Cardiac muscle cell (in vitro differentiated cells and primary cell): ENCODE results near the gene HACD4. TPM values are rescaled to one million over a fixed set of nuclear protein-coding genes. Genes with fewer than 3 reads are reported as not detected.
A peak's percentile ranks its signal among the peaks of the same experiment; 100 is the strongest.

Experiments used
- DNase-seq, 2 donors: peaks; one replicate each; pipeline versions ENCODE4 v3.0.0 to v3.0.0-alpha.2; 2010 to 2017; ENCODE audit warnings: low read depth in 1 of 2, low spot score in 1 of 2
- H3K27ac ChIP-seq: fragments of 200-600 bp; sonication (generic); 2 replicates; pipeline ENCODE4 v1.5.1; 2016
- H3K27me3 ChIP-seq: fragments of 200-600 bp; sonication (generic); 2 replicates; pipeline ENCODE4 v1.6.0; 2016; ENCODE audit warnings: control low read depth
- H3K36me3 ChIP-seq: fragments of 200-600 bp; sonication (generic); 2 replicates; pipeline ENCODE4 v1.5.1; 2016; ENCODE audit warnings: control low read depth
- H3K4me1 ChIP-seq: fragments of 200-600 bp; sonication (generic); 2 replicates; pipeline ENCODE4 v1.8.1; 2017; ENCODE audit warnings: low read depth, mild to moderate bottlenecking, mixed run types
- H3K4me3 ChIP-seq: fragments of 200-600 bp; sonication (generic); 2 replicates; pipeline ENCODE4 v1.5.1; 2016; ENCODE audit warnings: mild to moderate bottlenecking
- H3K9me3 ChIP-seq: fragments of 200-600 bp; sonication (generic); 2 replicates; pipeline ENCODE4 v1.5.1; 2017; ENCODE audit warnings: low read depth, mild to moderate bottlenecking, control low read depth
- CTCF ChIP-seq: IDR thresholded peaks from 2 replicates; pipeline ENCODE4 v1.5.1; 2012; ENCODE audit warnings: low read depth, mild to moderate bottlenecking, low read length
- polyA plus RNA-seq: library from polyadenylated mRNA; unstranded; fragments of >200 nt; fragmentation: Nextera tagmentation; extraction: Ambion mirVana; gene quantifications from 2 replicates; pipeline ENCODE4 v1.2.1, GENCODE V29; 2016
- total RNA-seq: library from RNA; depleted of rRNA; stranded (reverse); fragments of >200 nt; gene quantifications from 2 replicates; pipeline ENCODE4 v1.2.3, GENCODE V29; 2016

The HACD4 gene
- total and polyA plus RNA-seq, 2 experiments from 2014 or later, result 0.29 to 0.36 TPM

DNA sequence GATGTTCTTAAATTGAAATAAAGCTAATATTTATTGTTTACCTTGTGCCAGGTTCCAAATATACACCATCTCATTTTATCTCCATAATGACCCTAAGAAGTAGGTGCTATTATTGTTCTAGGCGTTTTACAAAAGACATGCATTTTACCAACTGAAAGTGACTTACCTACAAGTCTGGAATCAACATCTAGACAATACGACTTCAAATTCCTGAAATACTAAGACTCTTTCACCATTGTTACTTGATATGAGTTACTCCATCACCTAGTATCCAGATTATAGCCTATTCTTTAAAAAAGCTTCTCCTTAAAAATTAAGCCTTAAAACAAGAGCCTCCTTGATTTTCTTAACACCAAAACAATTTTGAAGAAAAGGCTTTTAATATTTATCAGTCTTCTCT, 13.3 kb downstream of the HACD4 start:
- H3K36me3 ChIP-seq, result no peaks in the 10 kb centered on the region
- H3K4me1 ChIP-seq, result no peaks in the 10 kb centered on the region
- no peak for DNase-seq
- TF ChIP-seq CTCF, result no peak
- no peaks in the 10 kb centered on the region for H3K9me3 ChIP-seq
- no peaks in the 10 kb centered on the region for H3K27me3 ChIP-seq
- no peak overlapping the region for H3K4me3 ChIP-seq
- H3K27ac ChIP-seq, result no peak overlapping the region

- Histone ChIP-seq H3K4me3 (no peak overlapping the region), H3K27ac (no peak overlapping the region), H3K27me3 (no peaks in the 10 kb centered on the region), H3K36me3 (no peaks in the 10 kb centered on the region), H3K4me1 (no peaks in the 10 kb centered on the region), H3K9me3 (no peaks in the 10 kb centered on the region)
- peak in 1 of 2 donors; percentile 47 for DNase-seq
- no peak for TF ChIP-seq CTCF
Measured at GRCh38 chr9:21016701-21017491, 14.5 kb downstream of the HACD4 start.

- no peak for DNase-seq
- no peaks in the 10 kb centered on the region for H3K9me3 ChIP-seq
- H3K36me3 ChIP-seq, result no peaks in the 10 kb centered on the region
- no peak overlapping the region for H3K27ac ChIP-seq
- H3K4me1 ChIP-seq, result no peaks in the 10 kb centered on the region
- no peak overlapping the region for H3K4me3 ChIP-seq
- H3K27me3 ChIP-seq, result no peaks in the 10 kb centered on the region
- no peak for TF ChIP-seq CTCF
Measured at GRCh38 chr9:21015995-21016394, 15.4 kb downstream of the HACD4 start.

GRCh38 chr9:21015129-21015815, 16.2 kb downstream of the HACD4 start:
- Histone ChIP-seq H3K36me3 (no peaks in the 10 kb centered on the region), H3K9me3 (no peaks in the 10 kb centered on the region), H3K4me3 (no peak overlapping the region), H3K4me1 (no peaks in the 10 kb centered on the region), H3K27ac (no peak overlapping the region), H3K27me3 (no peaks in the 10 kb centered on the region)
- TF ChIP-seq CTCF, result no peak
- DNase-seq, result peak in 1 of 2 donors; percentile 59

DNA sequence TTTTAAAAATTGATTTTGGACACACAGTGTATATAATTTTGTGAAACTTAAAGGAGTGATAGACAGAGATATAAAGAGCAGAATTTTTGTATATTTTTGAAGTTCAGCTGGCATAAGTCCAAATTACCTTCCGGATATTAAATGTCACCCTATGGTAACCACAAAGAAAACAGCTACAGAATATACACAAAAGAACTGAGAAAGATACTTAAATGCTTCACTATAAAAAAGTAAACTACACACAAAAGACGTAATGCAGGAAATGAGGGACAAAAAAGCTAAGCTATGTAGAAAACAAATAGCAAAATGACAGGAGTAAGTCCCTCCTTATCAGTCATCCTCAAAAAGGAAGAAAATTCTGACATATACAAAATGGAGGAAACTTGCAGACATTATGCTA, 29.4 kb downstream of the HACD4 start:
- Histone ChIP-seq H3K4me1 (no peaks in the 10 kb centered on the region), H3K4me3 (no peak overlapping the region), H3K36me3 (peaks cover 9% of the 10 kb centered on the region), H3K9me3 (no peaks in the 10 kb centered on the region), H3K27ac (no peak overlapping the region), H3K27me3 (no peaks in the 10 kb centered on the region)
- no peak for TF ChIP-seq CTCF
- no peak for DNase-seq
